Left ventricle myocardium inferior (tissue), 1 donor: Measurements from ENCODE around the gene LAMTOR1. TPM values are rescaled to one million over a fixed set of nuclear protein-coding genes. Genes with fewer than 3 reads are reported as not detected.
"Not testable (repeated sequence)": the region's sequence is repeated elsewhere in the genome, so short reads cannot be mapped to it uniquely, and the experiment has no call there.

Source experiments
- DNase-seq: peaks from one replicate; pipeline ENCODE4 v3.0.0-alpha.2; 2020
- H3K27ac ChIP-seq: fragments of 200-600 bp; replicated peaks from 2 replicates; pipeline ENCODE4 v1.8.0; 2021
- H3K27me3 ChIP-seq: fragments of 200-600 bp; 2 replicates; pipeline ENCODE4 v1.8.0; 2021; ENCODE audit warnings: low read depth
- H3K36me3 ChIP-seq: fragments of 200-600 bp; 2 replicates; pipeline ENCODE4 v1.8.0; 2021
- H3K4me1 ChIP-seq: fragments of 200-600 bp; 2 replicates; pipeline ENCODE4 v1.8.0; 2021
- H3K4me3 ChIP-seq: fragments of 200-600 bp; 2 replicates; pipeline ENCODE4 v1.8.0; 2021; ENCODE audit warnings: mild to moderate bottlenecking, moderate library complexity
- H3K9me3 ChIP-seq: fragments of 200-600 bp; replicated peaks from 2 replicates; pipeline ENCODE4 v1.8.0; 2021
- CTCF ChIP-seq: fragments of 200-600 bp; IDR thresholded peaks from 2 replicates; pipeline ENCODE4 v1.8.0; 2021; ENCODE audit warnings: antibody characterized with exemption, mild to moderate bottlenecking, borderline replicate concordance
- intact Hi-C: fragments of 100-400 bp; cut with micrococcal nuclease; formaldehyde crosslinking; loops from one replicate; pipeline ENCODE4 v1.11.0; 2022
- total RNA-seq: library from RNA; stranded (reverse); fragmentation: NEBNext Ultra II Directional; extraction: Animal tissue kit (Norgen Biotek cat#: 25700); gene quantifications from one replicate; pipeline ENCODE4 v1.2.1, GENCODE V29; 2021
- donor health status: DM: no; HTN: yes; CAD: no; lungs with severe emphysema.

Gene LAMTOR1
- total RNA-seq, 1 donor from 2014 or later = 82.0 TPM

- peaks cover 4% of the 10 kb centered on the region for H3K27me3 ChIP-seq
- no peak overlapping the region for H3K27ac ChIP-seq
- H3K9me3 ChIP-seq = no peaks in the 10 kb centered on the region
- no peak for DNase-seq
- H3K4me3 ChIP-seq = no peak overlapping the region
- H3K36me3 ChIP-seq = no peaks in the 10 kb centered on the region
- intact Hi-C loops = no loop called here
- H3K4me1 ChIP-seq = no peaks in the 10 kb centered on the region
- no peak for TF ChIP-seq CTCF
Measured at GRCh38 chr11:72135891-72136683, 33.0 kb upstream of the LAMTOR1 start.

GRCh38 chr11:72135473-72135872 is 32.4 kb upstream of the LAMTOR1 start, which contains the start of gene FOLR3:
FOLR3 (plus strand) TSS chr11:72135725; CDS start chr11:72135953, 228 bp downstream.
- DNase-seq, H3K4me1 ChIP-seq, intact Hi-C loops, H3K4me3 ChIP-seq, H3K27me3 ChIP-seq, H3K27ac ChIP-seq, H3K36me3 ChIP-seq, H3K9me3 ChIP-seq: not testable (repeated sequence)

- Histone ChIP-seq H3K4me3 (no peak overlapping the region), H3K4me1 (no peaks in the 10 kb centered on the region), H3K27me3 (peaks cover 9% of the 10 kb centered on the region), H3K27ac (no peak overlapping the region), H3K9me3 (no peaks in the 10 kb centered on the region), H3K36me3 (no peaks in the 10 kb centered on the region)
- DNase-seq = no peak
- intact Hi-C loops = no loop called here
- TF ChIP-seq CTCF = no peak
Measured at GRCh38 chr11:72132646-72133045, 29.5 kb upstream of the LAMTOR1 start.

- DNase-seq = no peak
- intact Hi-C loops = no loop called here
- H3K4me1 ChIP-seq = no peaks in the 10 kb centered on the region
- H3K4me3 ChIP-seq = no peak overlapping the region
- no peak for TF ChIP-seq CTCF
- H3K27ac ChIP-seq = no peak overlapping the region
- H3K27me3 ChIP-seq = peaks cover 9% of the 10 kb centered on the region
- no peaks in the 10 kb centered on the region for H3K36me3 ChIP-seq
- no peaks in the 10 kb centered on the region for H3K9me3 ChIP-seq
Measured at GRCh38 chr11:72129381-72129780, 26.3 kb upstream of the LAMTOR1 start.

- Histone ChIP-seq H3K27ac (no peak overlapping the region), H3K9me3 (no peaks in the 10 kb centered on the region), H3K27me3 (peaks cover 6% of the 10 kb centered on the region), H3K4me1 (no peaks in the 10 kb centered on the region), H3K4me3 (no peak overlapping the region), H3K36me3 (no peaks in the 10 kb centered on the region)
- no peak for DNase-seq
- intact Hi-C loops = no loop called here
- TF ChIP-seq CTCF = no peak
Measured at GRCh38 chr11:72127923-72128322, 24.8 kb upstream of the LAMTOR1 start.

GRCh38 chr11:72125956-72126355 is 22.9 kb upstream of the LAMTOR1 start:
- H3K27ac ChIP-seq = no peak overlapping the region
- no peaks in the 10 kb centered on the region for H3K36me3 ChIP-seq
- no peaks in the 10 kb centered on the region for H3K4me1 ChIP-seq
- no peak for DNase-seq
- H3K27me3 ChIP-seq = peaks cover 9% of the 10 kb centered on the region
- no peak for TF ChIP-seq CTCF
- no peaks in the 10 kb centered on the region for H3K9me3 ChIP-seq
- intact Hi-C loops = no loop called here
- H3K4me3 ChIP-seq = no peak overlapping the region
